HG02610 (cell line): ENCODE data around the gene GRIA4.

ENCODE experiments used
- ATAC-seq: cut with Tn5 transposase; IDR thresholded peaks from one replicate; pipeline ENCODE4 v1.9.1; 2021; ENCODE audit warnings: mild to moderate bottlenecking, moderate library complexity; ENCODE audit not compliant: unreplicated experiment

GRIA4 gene

GRCh38 chr11:105636496-105636895 lies 26.6 kb downstream of the GRIA4 start:
- ATAC-seq, result no peak

- no peak for ATAC-seq
Measured at GRCh38 chr11:105639527-105639926, 29.7 kb downstream of the GRIA4 start.

GRCh38 chr11:105641433-105641832 lies 31.6 kb downstream of the GRIA4 start:
- no peak for ATAC-seq

GRCh38 chr11:105642870-105643269 lies 33.0 kb downstream of the GRIA4 start:
- no peak for ATAC-seq

- ATAC-seq, result no peak
Measured at GRCh38 chr11:105644839-105645573, 35.1 kb downstream of the GRIA4 start.

- no peak for ATAC-seq
Measured at GRCh38 chr11:105647780-105648179, 37.9 kb downstream of the GRIA4 start.

GRCh38 chr11:105648762-105649161 lies 38.9 kb downstream of the GRIA4 start:
- ATAC-seq, result no peak

GRCh38 chr11:105665281-105665680 lies 55.4 kb downstream of the GRIA4 start:
- no peak for ATAC-seq

GRCh38 chr11:105667441-105667840 lies 57.6 kb downstream of the GRIA4 start:
- no peak for ATAC-seq

- no peak for ATAC-seq
Measured at GRCh38 chr11:105670811-105671210, 60.9 kb downstream of the GRIA4 start.

GRCh38 chr11:105673089-105673488 lies 63.2 kb downstream of the GRIA4 start:
- no peak for ATAC-seq

- no peak for ATAC-seq
Measured at GRCh38 chr11:105689631-105690030, 79.8 kb downstream of the GRIA4 start.

- no peak for ATAC-seq
Measured at GRCh38 chr11:105690467-105690866, 80.6 kb downstream of the GRIA4 start.

- ATAC-seq, result no peak
Measured at GRCh38 chr11:105693075-105693759, 83.3 kb downstream of the GRIA4 start.

GRCh38 chr11:105696000-105696399 lies 86.1 kb downstream of the GRIA4 start:
- peak; percentile 81 for ATAC-seq

GRCh38 chr11:105697291-105697690 lies 87.4 kb downstream of the GRIA4 start:
- no peak for ATAC-seq

GRCh38 chr11:105699203-105699602 lies 89.3 kb downstream of the GRIA4 start:
- ATAC-seq, result peak; percentile 39

- ATAC-seq, result no peak
Measured at GRCh38 chr11:105700271-105700670, 90.4 kb downstream of the GRIA4 start.

GRCh38 chr11:105701098-105701497 lies 91.2 kb downstream of the GRIA4 start:
- ATAC-seq, result no peak

- ATAC-seq, result no peak
Measured at GRCh38 chr11:105705786-105706530, 96.1 kb downstream of the GRIA4 start.

- ATAC-seq, result no peak
Measured at GRCh38 chr11:105713106-105713505, 103.2 kb downstream of the GRIA4 start.

GRCh38 chr11:105713696-105714095 lies 103.8 kb downstream of the GRIA4 start:
- no peak for ATAC-seq
